Fibroblast of pulmonary artery (primary cell): ENCODE data around the gene SPTLC1.

Experiments
- DNase-seq: peaks from one replicate; pipeline ENCODE4 v3.0.0-alpha.2; 2010; ENCODE audit warnings: low read depth
- H3K4me3 ChIP-seq: replicated peaks from 2 replicates; pipeline ENCODE4 v1.5.1; 2011; ENCODE audit warnings: low read depth, mild to moderate bottlenecking, control low read depth, low read length, moderate library complexity
- TF ChIP-seq, protein P1 (sequence below): IDR thresholded peaks from 2 replicates; pipeline ENCODE4 v1.5.1; 2011; ENCODE audit warnings: mild to moderate bottlenecking, control low read depth, low read length, inconsistent platforms; ENCODE audit errors: missing control alignments

Gene SPTLC1, protein sequence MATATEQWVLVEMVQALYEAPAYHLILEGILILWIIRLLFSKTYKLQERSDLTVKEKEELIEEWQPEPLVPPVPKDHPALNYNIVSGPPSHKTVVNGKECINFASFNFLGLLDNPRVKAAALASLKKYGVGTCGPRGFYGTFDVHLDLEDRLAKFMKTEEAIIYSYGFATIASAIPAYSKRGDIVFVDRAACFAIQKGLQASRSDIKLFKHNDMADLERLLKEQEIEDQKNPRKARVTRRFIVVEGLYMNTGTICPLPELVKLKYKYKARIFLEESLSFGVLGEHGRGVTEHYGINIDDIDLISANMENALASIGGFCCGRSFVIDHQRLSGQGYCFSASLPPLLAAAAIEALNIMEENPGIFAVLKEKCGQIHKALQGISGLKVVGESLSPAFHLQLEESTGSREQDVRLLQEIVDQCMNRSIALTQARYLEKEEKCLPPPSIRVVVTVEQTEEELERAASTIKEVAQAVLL

DNA sequence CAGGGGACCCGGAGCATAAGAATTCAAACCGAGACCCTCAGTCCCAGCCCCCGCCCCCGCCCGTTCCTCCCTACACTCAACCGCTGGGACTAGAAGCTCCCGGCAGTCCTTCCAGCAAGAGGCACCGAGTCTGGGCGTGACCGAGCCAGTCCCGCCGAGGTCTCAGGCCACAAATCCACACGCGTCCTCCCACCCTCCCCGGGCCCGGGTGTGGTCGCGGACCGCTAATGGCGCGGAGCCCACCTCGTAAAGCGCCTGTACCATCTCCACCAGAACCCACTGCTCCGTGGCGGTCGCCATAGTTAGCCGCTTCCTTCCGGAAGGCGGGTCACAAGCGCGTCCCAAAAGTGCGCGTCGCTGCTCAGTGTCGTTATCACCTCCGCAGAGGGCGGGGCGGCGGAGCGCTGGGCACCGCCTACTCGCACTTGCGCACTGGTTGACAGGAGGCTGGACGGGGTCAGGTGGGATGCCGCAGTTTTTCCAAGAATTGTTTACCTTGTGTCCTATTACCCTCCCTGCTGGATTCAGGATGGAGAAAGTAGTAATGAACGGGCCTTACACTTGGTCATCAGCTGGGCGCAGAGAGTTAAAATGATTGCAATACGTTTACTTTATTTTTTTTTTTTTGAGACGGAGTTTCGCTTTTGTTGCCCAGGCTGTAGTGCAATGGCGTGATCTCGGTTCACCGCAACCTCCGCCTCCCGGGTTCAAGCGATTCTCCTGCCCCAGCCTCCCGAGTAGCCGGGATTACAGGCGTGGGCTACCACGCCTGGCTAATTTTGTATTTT lies at the start of gene SPTLC1:
SPTLC1 (minus strand) TSS at position 343 of the 788 bp plus-strand sequence; CDS start at position 300, 43 bp downstream.
- peak; percentile 95 for DNase-seq
- H3K4me3 ChIP-seq = peak within 1 kb of the TSS; percentile 71
- TF ChIP-seq, protein P1, sequence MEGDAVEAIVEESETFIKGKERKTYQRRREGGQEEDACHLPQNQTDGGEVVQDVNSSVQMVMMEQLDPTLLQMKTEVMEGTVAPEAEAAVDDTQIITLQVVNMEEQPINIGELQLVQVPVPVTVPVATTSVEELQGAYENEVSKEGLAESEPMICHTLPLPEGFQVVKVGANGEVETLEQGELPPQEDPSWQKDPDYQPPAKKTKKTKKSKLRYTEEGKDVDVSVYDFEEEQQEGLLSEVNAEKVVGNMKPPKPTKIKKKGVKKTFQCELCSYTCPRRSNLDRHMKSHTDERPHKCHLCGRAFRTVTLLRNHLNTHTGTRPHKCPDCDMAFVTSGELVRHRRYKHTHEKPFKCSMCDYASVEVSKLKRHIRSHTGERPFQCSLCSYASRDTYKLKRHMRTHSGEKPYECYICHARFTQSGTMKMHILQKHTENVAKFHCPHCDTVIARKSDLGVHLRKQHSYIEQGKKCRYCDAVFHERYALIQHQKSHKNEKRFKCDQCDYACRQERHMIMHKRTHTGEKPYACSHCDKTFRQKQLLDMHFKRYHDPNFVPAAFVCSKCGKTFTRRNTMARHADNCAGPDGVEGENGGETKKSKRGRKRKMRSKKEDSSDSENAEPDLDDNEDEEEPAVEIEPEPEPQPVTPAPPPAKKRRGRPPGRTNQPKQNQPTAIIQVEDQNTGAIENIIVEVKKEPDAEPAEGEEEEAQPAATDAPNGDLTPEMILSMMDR = no peak

DNA sequence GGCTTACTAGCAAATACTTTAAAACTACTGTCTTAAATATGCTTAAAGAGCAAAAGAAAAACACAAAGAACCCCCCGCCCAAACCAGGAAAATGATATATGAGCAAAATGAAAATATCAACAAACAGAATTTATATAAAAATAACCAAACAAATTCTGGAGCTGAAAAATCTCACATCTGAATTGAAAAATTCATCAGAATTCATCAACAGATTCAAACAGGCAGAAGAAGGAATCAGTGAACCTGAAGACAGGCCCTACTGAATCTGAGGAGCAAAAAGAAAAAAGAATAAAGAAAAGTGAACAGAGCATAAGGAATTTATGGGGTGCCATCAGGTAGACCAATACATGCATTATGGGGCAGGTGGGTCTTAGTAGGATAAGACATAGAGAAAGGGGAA lies 49.8 kb upstream of the SPTLC1 start:
- TF ChIP-seq, protein P1 = no peak
- no peak overlapping the region for H3K4me3 ChIP-seq
- no peak for DNase-seq

DNA sequence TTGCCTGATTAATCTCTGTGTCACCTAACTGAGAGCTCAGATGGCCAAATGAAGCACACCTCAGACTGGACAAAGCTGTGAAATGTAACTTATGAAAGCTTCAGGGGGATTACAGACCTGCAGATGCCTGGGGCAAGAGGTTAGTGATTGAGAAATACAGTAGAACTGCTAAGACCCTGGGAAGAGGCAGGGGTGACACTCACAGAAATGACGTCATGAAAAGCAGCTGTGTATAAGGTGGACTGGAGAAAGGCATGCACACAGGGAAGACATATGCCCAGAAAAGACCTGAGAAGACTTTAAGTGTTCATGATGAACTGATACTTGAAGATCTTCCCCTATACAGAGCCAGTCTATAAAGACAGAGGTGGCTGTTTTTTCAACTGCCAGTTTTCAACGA lies 49.3 kb upstream of the SPTLC1 start:
- no peak overlapping the region for H3K4me3 ChIP-seq
- DNase-seq = no peak
- TF ChIP-seq, protein P1 = no peak

DNA sequence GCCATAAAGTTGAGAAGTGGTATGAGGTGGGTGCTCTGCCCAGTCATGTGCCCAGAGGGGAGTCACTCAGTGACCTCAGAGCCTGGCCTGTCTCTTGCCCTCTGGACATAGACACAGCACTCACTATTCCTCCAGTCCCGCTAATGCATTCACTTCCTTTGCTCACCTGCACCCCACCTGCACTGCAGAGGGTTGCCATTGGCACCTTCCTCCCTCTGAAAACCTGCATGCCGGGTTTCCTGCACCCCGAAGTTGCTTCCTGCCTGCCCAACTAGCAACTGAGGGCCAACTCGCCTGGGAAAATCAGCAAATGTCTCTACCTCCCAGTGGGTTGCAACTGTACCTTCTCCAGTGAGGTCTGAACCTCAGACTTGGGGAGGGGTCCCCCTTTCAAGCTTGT lies 48.1 kb upstream of the SPTLC1 start:
- DNase-seq = no peak
- H3K4me3 ChIP-seq = no peak overlapping the region
- TF ChIP-seq, protein P1 = no peak

DNA sequence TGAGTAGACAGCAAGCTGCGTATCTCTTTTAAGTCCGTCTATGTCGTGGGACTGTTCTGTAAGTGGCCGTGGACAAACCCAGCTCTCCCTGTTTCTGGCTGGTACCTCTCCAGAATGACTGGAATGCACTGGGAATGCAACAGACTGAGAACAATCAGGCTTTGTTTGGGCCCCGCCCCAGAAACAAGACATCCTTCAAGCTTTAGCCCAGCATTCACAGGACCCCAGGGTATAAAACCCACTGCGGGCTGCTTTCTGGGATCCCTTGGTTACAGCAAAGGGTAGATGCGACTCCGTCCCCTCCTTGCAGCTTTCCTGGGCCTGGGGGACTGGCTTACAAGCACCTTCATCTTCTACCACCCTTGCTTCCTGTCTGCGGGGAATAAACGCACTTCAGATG lies 45.6 kb upstream of the SPTLC1 start:
- no peak overlapping the region for H3K4me3 ChIP-seq
- TF ChIP-seq, protein P1 = no peak
- no peak for DNase-seq

DNA sequence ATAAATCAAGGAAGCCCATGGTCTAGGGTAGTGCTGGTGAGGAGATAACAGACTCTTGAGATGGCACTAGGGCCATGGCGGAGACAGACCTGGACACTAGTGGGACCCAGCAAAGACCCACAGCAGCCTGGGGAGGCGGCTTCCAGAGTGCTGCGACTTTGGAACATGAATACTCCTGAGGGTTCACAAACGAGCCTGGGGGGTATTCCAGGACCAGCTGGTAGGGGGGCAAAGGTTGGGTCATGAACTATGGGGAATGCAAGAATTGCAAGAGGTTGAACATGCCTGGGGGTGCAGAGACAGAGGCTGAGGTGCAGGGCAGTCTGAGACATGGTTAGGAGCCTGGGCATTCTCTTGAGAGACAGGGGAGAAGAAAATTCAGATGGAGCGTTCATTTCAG lies 43.8 kb upstream of the SPTLC1 start:
- H3K4me3 ChIP-seq = no peak overlapping the region
- no peak for DNase-seq
- TF ChIP-seq, protein P1 = no peak
